Gastroesophageal sphincter (tissue), 3 donors: ENCODE results near the gene POTEE.
"Not testable (repeated sequence)": the region's sequence is repeated elsewhere in the genome, so short reads cannot be mapped to it uniquely, and the experiment has no call there.

ENCODE experiments used
- CTCF ChIP-seq, 4 experiments: fragments of 200-600 bp in 2 of 4; fragments of 450-650 bp in 2 of 4; sonication (generic) in 1 of 4; IDR thresholded peaks; one replicate each; pipeline ENCODE4 v1.5.1; 2017 to 2019; ENCODE audit warnings: antibody characterized with exemption in 4 of 4, mild to moderate bottlenecking in 2 of 4, moderate library complexity in 2 of 4
- EP300 ChIP-seq: sonication (generic); formaldehyde crosslinking; IDR thresholded peaks from one replicate; pipeline ENCODE4 v1.6.1; 2017; ENCODE audit warnings: antibody characterized with exemption, mild to moderate bottlenecking
- POLR2A ChIP-seq, 2 donors: fragments of 450-650 bp; IDR thresholded peaks; one replicate each; pipeline ENCODE4 v1.6.1; 2017; ENCODE audit warnings: antibody characterized with exemption in 2 of 2, mild to moderate bottlenecking in 2 of 2, moderate library complexity in 1 of 2
- POLR2AphosphoS5 ChIP-seq: sonication (generic); formaldehyde crosslinking; IDR thresholded peaks from one replicate; pipeline ENCODE4 v1.6.1; 2017; ENCODE audit warnings: antibody characterized with exemption

- not testable (repeated sequence) for TF ChIP-seq CTCF (IDR thresholded peaks at IDR 0.05); POLR2A (IDR thresholded peaks at IDR 0.05); EP300; POLR2AphosphoS5
These were observed 30.5 kb upstream of the POTEE start for GRCh38 chr2:131178721-131179418.
